WTC11 (cell line): ENCODE data around the gene ENC1. TPM values are rescaled to one million over a fixed set of nuclear protein-coding genes. Genes with fewer than 3 reads are reported as not detected.
A peak's percentile ranks its signal among the peaks of the same experiment; 100 is the strongest.

ENCODE experiments used
- ATAC-seq: fragments of 200-7000 bp; cut with Tn5 transposase; 2 replicates; pipeline ENCODE4 v1.10.0; 2021; ENCODE audit warnings: mild to moderate bottlenecking, moderate library complexity
- CTCF ChIA-PET: fragments of 300-600 bp; sonication (Branson Sonifier 250); formaldehyde crosslinking; loops from one replicate; lab custom pipeline; 2021; ENCODE audit warnings: antibody characterized with exemption; lab: Charles Lee
- POLR2A ChIA-PET: fragments of 350-600 bp; sonication (Branson Sonifier 250); formaldehyde crosslinking; loops from one replicate; lab custom pipeline; 2021; ENCODE audit warnings: antibody characterized with exemption; lab: Charles Lee
- DNase-seq: peaks from one replicate; pipeline ENCODE4 v3.0.0; 2021; ENCODE audit warnings: low spot score
- H3K27ac Mint-ChIP-seq: 2 replicates; pipeline ENCODE4 v1.8.0; 2021; ENCODE audit warnings: mixed read lengths
- H3K27me3 Mint-ChIP-seq: 2 replicates; pipeline ENCODE4 v1.8.0; 2021; ENCODE audit warnings: low read depth, mild to moderate bottlenecking, moderate library complexity, mixed read lengths
- H3K36me3 Mint-ChIP-seq: 2 replicates; pipeline ENCODE4 v1.8.0; 2021; ENCODE audit warnings: mixed read lengths
- H3K4me1 Mint-ChIP-seq: 2 replicates; pipeline ENCODE4 v1.8.0; 2022; ENCODE audit warnings: mixed read lengths
- H3K4me3 Mint-ChIP-seq: 2 replicates; pipeline ENCODE4 v1.8.0; 2021; ENCODE audit warnings: mild to moderate bottlenecking, moderate library complexity, mixed read lengths
- H3K9me3 Mint-ChIP-seq: 2 replicates; pipeline ENCODE4 v1.8.0; 2021; ENCODE audit warnings: mixed read lengths
- CBFB ChIP-seq: sonication (generic); formaldehyde crosslinking; IDR thresholded peaks from 2 replicates; pipeline ENCODE4 v1.8.1; 2022; ENCODE audit warnings: mild to moderate bottlenecking, low read depth, missing genetic modification reagents
- ESRRA ChIP-seq: sonication (generic); formaldehyde crosslinking; IDR thresholded peaks from 2 replicates; pipeline ENCODE4 v1.8.1; 2022; ENCODE audit warnings: mild to moderate bottlenecking, missing genetic modification reagents, borderline replicate concordance
- FOXJ3 ChIP-seq: sonication (generic); formaldehyde crosslinking; IDR thresholded peaks from 2 replicates; pipeline ENCODE4 v1.9.0; 2021; ENCODE audit warnings: missing genetic modification reagents, mild to moderate bottlenecking, borderline replicate concordance
- GRHL2 ChIP-seq: fragments of 250-450 bp; sonication (Bioruptor Pico); IDR thresholded peaks from 2 replicates; pipeline ENCODE4 v1.8.0; 2022; ENCODE audit warnings: mild to moderate bottlenecking, moderate library complexity; ENCODE audit not compliant: insufficient replicate concordance, severe bottlenecking
- HMGA2 ChIP-seq: fragments of 250-450 bp; sonication (Bioruptor Pico); IDR thresholded peaks from 2 replicates; pipeline ENCODE4 v1.4.0; 2021; ENCODE audit warnings: mild to moderate bottlenecking, moderate library complexity
- JAZF1 ChIP-seq: fragments of 250-450 bp; sonication (Bioruptor Pico); IDR thresholded peaks from 2 replicates; pipeline ENCODE4 v1.9.0; 2021; ENCODE audit warnings: moderate library complexity, mild to moderate bottlenecking, inconsistent platforms
- KAT7 ChIP-seq: sonication (generic); formaldehyde crosslinking; IDR thresholded peaks from 2 replicates; pipeline ENCODE4 v1.8.1; 2023; ENCODE audit warnings: missing genetic modification reagents, mild to moderate bottlenecking, borderline replicate concordance
- MXD4 ChIP-seq: fragments of 250-450 bp; sonication (Bioruptor Pico); IDR thresholded peaks from 2 replicates; pipeline ENCODE4 v1.8.0; 2021; ENCODE audit warnings: mild to moderate bottlenecking, moderate library complexity, borderline replicate concordance
- MYBL2 ChIP-seq: sonication (generic); formaldehyde crosslinking; IDR thresholded peaks from 2 replicates; pipeline ENCODE4 v1.8.1; 2023; ENCODE audit warnings: mild to moderate bottlenecking, moderate library complexity, missing genetic modification reagents
- NFE2L1 ChIP-seq: sonication (generic); formaldehyde crosslinking; IDR thresholded peaks from 2 replicates; pipeline ENCODE4 v1.8.1; 2023; ENCODE audit warnings: missing genetic modification reagents
- NFYB ChIP-seq: sonication (generic); formaldehyde crosslinking; conservative IDR thresholded peaks from 2 replicates; pipeline ENCODE4 v1.8.0; 2022; ENCODE audit warnings: low read depth, missing genetic modification reagents
- RELA ChIP-seq: sonication (generic); formaldehyde crosslinking; IDR thresholded peaks from 2 replicates; pipeline ENCODE4 v1.8.1; 2022; ENCODE audit warnings: missing genetic modification reagents, mild to moderate bottlenecking, borderline replicate concordance
- SMAD4 ChIP-seq: sonication (generic); formaldehyde crosslinking; IDR thresholded peaks from 2 replicates; pipeline ENCODE4 v1.8.0; 2022; ENCODE audit warnings: mild to moderate bottlenecking, missing genetic modification reagents
- SP1 ChIP-seq: sonication (generic); formaldehyde crosslinking; conservative IDR thresholded peaks from 2 replicates; pipeline ENCODE4 v1.8.1; 2022; ENCODE audit warnings: missing genetic modification reagents
- TCF7 ChIP-seq: sonication (generic); formaldehyde crosslinking; IDR thresholded peaks from 2 replicates; pipeline ENCODE4 v1.8.0; 2022; ENCODE audit warnings: mild to moderate bottlenecking, low read depth, missing genetic modification reagents, moderate library complexity
- TEAD1 ChIP-seq: sonication (generic); formaldehyde crosslinking; IDR thresholded peaks from 2 replicates; pipeline ENCODE4 v1.8.0; 2022; ENCODE audit warnings: mild to moderate bottlenecking, missing genetic modification reagents
- ZBTB21 ChIP-seq: sonication (generic); formaldehyde crosslinking; IDR thresholded peaks from 2 replicates; pipeline ENCODE4 v1.8.1; 2023; ENCODE audit warnings: mild to moderate bottlenecking, missing genetic modification reagents, borderline replicate concordance
- ZNF263 ChIP-seq: sonication (generic); formaldehyde crosslinking; IDR thresholded peaks from 2 replicates; pipeline ENCODE4 v1.8.1; 2022; ENCODE audit warnings: low read depth, mild to moderate bottlenecking, moderate library complexity, missing genetic modification reagents
- ZNF416 ChIP-seq: fragments of 250-450 bp; sonication (Bioruptor Pico); IDR thresholded peaks from 2 replicates; pipeline ENCODE4 v1.9.0; 2021; ENCODE audit warnings: mild to moderate bottlenecking, inconsistent platforms
- ZNF423 ChIP-seq: fragments of 250-450 bp; sonication (Bioruptor Pico); IDR thresholded peaks from 2 replicates; pipeline ENCODE4 v2.1.2; 2022; ENCODE audit warnings: mild to moderate bottlenecking, moderate library complexity
- total RNA-seq: library from RNA; stranded (reverse); gene quantifications from 3 replicates; pipeline ENCODE4 v1.2.3, GENCODE V29; 2021
- TF ChIP-seq, protein P1 (sequence below): sonication (generic); formaldehyde crosslinking; IDR thresholded peaks from 2 replicates; pipeline ENCODE4 v1.8.0; 2022; ENCODE audit warnings: mild to moderate bottlenecking, missing genetic modification reagents
- TF ChIP-seq, protein P2 (sequence below): sonication (generic); formaldehyde crosslinking; IDR thresholded peaks from 2 replicates; pipeline ENCODE4 v1.8.0; 2023; ENCODE audit warnings: mild to moderate bottlenecking, missing genetic modification reagents
- TF ChIP-seq, protein P3 (sequence below): sonication (generic); formaldehyde crosslinking; IDR thresholded peaks from 2 replicates; pipeline ENCODE4 v1.8.1; 2023; ENCODE audit warnings: mild to moderate bottlenecking, missing genetic modification reagents, moderate library complexity
- TF ChIP-seq, protein P4 (sequence below): sonication (generic); formaldehyde crosslinking; IDR thresholded peaks from 2 replicates; pipeline ENCODE4 v1.8.0; 2023; ENCODE audit warnings: missing genetic modification reagents
- TF ChIP-seq, protein P5 (sequence below): sonication (generic); formaldehyde crosslinking; IDR thresholded peaks from 2 replicates; pipeline ENCODE4 v1.8.1; 2023; ENCODE audit warnings: mild to moderate bottlenecking, missing genetic modification reagents

ENC1 gene
- total RNA-seq, 1 experiment from 2014 or later: 18.3 TPM

DNA sequence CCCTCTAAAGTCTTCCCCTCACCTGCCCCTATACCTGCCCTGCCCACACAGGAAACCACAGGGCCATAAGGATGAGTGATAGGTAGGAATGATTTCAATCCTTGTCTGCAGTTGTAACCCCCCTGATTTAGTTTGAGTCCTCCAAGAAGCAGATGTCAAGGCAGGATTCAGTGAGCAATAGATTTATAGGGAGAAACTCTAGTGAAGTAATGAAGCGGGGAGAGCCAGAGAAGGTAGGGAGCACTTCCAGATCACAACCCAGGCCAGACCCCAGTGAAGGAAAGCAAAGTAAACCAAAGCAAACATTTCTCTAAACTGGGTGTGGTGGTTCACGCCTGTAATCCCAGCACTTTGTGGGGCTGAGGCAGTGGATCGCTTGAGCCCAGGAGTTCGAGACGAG lies 22.4 kb downstream of the ENC1 start (continued):
- TF ChIP-seq NFE2L1 (CRISPR knock-in tag) (no peak), HMGA2 (CRISPR knock-in tag) (no peak)
- TF ChIP-seq, protein P1, sequence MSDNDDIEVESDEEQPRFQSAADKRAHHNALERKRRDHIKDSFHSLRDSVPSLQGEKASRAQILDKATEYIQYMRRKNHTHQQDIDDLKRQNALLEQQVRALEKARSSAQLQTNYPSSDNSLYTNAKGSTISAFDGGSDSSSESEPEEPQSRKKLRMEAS (CRISPR knock-in tag): no peak

DNA sequence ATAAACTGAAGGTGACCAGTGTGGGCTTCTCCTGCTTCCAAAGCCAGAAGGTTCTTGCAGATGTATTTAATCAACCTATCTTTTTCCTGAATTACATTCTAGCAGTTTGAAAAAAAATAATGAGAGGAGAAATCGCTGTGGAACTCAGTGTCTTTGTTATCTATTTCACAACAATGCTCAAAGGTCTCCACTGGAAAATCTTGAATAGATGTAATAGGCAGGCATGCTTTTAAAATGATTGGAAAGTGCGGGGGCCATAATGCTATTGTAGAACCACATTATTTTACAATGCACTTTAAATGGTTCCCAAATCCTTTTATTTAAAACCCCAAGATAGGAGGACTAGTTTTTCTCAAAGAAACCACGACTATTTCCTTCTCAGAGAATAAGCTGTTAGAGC lies 23.3 kb downstream of the ENC1 start:
- TF ChIP-seq ZNF263: no peak
- TF ChIP-seq ZNF423 (CRISPR knock-in tag): no peak
- no peak for TF ChIP-seq CBFB
- TF ChIP-seq ESRRA (CRISPR knock-in tag): no peak
- no peak for TF ChIP-seq ZBTB21 (CRISPR knock-in tag)
- TF ChIP-seq GRHL2 (CRISPR knock-in tag): no peak
- TF ChIP-seq, protein P2, sequence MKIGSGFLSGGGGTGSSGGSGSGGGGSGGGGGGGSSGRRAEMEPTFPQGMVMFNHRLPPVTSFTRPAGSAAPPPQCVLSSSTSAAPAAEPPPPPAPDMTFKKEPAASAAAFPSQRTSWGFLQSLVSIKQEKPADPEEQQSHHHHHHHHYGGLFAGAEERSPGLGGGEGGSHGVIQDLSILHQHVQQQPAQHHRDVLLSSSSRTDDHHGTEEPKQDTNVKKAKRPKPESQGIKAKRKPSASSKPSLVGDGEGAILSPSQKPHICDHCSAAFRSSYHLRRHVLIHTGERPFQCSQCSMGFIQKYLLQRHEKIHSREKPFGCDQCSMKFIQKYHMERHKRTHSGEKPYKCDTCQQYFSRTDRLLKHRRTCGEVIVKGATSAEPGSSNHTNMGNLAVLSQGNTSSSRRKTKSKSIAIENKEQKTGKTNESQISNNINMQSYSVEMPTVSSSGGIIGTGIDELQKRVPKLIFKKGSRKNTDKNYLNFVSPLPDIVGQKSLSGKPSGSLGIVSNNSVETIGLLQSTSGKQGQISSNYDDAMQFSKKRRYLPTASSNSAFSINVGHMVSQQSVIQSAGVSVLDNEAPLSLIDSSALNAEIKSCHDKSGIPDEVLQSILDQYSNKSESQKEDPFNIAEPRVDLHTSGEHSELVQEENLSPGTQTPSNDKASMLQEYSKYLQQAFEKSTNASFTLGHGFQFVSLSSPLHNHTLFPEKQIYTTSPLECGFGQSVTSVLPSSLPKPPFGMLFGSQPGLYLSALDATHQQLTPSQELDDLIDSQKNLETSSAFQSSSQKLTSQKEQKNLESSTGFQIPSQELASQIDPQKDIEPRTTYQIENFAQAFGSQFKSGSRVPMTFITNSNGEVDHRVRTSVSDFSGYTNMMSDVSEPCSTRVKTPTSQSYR (CRISPR knock-in tag): no peak
- TF ChIP-seq JAZF1 (CRISPR knock-in tag): no peak
- TF ChIP-seq, all 79 proteins: peak for 0
- peaks cover 32% of the 10 kb centered on the region for H3K4me1 Mint-ChIP-seq
- ATAC-seq (no peak), DNase-seq (no peak)
- no peak overlapping the region for H3K27ac Mint-ChIP-seq
- H3K36me3 Mint-ChIP-seq: no peaks in the 10 kb centered on the region
- ChIA-PET CTCF (interaction anchor here (1.0 to 1.1 kb wide), 2 partner anchors 9 to 24 kb away, joined by 4 read pairs; partner anchors contain the start of gene ENC1), POLR2A (no interaction called here)
- H3K4me3 Mint-ChIP-seq: no peak overlapping the region
- H3K27me3 Mint-ChIP-seq: peaks cover 6% of the 10 kb centered on the region; the same call in 1 of the 2 replicates
- H3K9me3 Mint-ChIP-seq: no peaks in the 10 kb centered on the region

DNA sequence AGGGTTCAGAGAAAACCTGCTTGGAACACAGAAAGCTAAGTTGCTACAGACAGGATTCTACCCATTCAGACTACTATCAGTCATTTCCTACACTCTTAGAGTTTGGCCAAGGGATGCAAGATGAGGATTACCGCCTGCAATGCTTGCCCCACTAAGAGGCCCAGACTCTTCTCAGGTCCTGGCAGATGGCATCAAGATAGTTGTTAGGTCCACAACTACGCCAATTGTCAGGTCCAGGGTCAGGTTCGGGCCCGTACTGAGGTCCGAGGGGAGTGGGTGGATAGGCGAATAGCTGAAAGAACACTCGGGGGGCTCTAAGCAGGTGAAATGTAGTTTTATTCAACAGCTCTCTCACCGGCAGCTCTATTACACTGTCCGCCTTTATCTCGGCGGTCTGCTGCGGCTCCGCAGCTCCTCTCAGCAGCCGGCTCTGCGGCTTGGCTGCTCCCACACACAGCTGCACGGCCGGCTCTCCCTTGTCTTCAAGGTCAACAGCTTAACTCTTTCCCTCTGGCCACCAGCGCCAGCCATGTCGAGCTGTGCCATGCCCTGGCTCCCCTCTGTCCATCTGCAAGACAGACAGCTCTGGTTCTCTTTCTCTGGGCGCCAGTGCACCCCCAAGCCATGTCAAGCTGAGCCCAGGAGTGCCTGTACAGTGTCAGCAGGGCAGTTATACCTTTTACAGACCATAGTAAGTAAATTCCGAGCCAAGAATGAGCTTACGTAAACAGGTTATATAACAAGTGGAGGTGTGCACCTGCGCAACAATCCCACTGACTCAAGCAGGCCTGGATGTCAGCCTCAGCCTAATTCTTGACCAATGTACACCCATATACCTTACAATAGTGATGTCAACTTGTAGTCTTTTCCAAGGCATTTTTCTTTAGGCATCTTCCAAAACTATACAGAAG lies 24.0 kb downstream of the ENC1 start:
- Mint-ChIP-seq H3K9me3 (no peaks in the 10 kb centered on the region), H3K4me3 (no peak overlapping the region), H3K27me3 (peaks cover 6% of the 10 kb centered on the region; the same call in 1 of the 2 replicates), H3K27ac (no peak overlapping the region; the same call in 1 of the 2 replicates), H3K4me1 (peaks cover 29% of the 10 kb centered on the region), H3K36me3 (no peaks in the 10 kb centered on the region)
- ATAC-seq (peak; percentile 43; the same call in 1 of the 2 replicates), DNase-seq (no peak)
- ChIA-PET POLR2A (no interaction called here), CTCF (interaction anchor here (0.5 to 1.8 kb wide), 3 partner anchors 9 to 305 kb away, joined by 3 to 14 read pairs (median 4); partner anchors contain the start of gene ENC1)
- TF ChIP-seq, protein P3, sequence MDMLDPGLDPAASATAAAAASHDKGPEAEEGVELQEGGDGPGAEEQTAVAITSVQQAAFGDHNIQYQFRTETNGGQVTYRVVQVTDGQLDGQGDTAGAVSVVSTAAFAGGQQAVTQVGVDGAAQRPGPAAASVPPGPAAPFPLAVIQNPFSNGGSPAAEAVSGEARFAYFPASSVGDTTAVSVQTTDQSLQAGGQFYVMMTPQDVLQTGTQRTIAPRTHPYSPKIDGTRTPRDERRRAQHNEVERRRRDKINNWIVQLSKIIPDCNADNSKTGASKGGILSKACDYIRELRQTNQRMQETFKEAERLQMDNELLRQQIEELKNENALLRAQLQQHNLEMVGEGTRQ (CRISPR knock-in tag): no peak
- TF ChIP-seq SP1 (CRISPR knock-in tag) (no peak), TCF7 (no peak), SMAD4 (CRISPR knock-in tag) (no peak), TEAD1 (CRISPR knock-in tag) (no peak), NFYB (no peak), ZNF416 (CRISPR knock-in tag) (no peak), MXD4 (no peak), MYBL2 (CRISPR knock-in tag) (no peak), FOXJ3 (no peak), KAT7 (CRISPR knock-in tag) (no peak), ZNF263 (no peak), RELA (CRISPR knock-in tag) (no peak)
- TF ChIP-seq, protein P4, sequence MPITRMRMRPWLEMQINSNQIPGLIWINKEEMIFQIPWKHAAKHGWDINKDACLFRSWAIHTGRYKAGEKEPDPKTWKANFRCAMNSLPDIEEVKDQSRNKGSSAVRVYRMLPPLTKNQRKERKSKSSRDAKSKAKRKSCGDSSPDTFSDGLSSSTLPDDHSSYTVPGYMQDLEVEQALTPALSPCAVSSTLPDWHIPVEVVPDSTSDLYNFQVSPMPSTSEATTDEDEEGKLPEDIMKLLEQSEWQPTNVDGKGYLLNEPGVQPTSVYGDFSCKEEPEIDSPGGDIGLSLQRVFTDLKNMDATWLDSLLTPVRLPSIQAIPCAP (CRISPR knock-in tag): no peak
- TF ChIP-seq, protein P5, sequence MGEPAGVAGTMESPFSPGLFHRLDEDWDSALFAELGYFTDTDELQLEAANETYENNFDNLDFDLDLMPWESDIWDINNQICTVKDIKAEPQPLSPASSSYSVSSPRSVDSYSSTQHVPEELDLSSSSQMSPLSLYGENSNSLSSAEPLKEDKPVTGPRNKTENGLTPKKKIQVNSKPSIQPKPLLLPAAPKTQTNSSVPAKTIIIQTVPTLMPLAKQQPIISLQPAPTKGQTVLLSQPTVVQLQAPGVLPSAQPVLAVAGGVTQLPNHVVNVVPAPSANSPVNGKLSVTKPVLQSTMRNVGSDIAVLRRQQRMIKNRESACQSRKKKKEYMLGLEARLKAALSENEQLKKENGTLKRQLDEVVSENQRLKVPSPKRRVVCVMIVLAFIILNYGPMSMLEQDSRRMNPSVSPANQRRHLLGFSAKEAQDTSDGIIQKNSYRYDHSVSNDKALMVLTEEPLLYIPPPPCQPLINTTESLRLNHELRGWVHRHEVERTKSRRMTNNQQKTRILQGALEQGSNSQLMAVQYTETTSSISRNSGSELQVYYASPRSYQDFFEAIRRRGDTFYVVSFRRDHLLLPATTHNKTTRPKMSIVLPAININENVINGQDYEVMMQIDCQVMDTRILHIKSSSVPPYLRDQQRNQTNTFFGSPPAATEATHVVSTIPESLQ (CRISPR knock-in tag): no peak
